Measurements from ENCODE around the gene CROCC.

Gene CROCC

DNA sequence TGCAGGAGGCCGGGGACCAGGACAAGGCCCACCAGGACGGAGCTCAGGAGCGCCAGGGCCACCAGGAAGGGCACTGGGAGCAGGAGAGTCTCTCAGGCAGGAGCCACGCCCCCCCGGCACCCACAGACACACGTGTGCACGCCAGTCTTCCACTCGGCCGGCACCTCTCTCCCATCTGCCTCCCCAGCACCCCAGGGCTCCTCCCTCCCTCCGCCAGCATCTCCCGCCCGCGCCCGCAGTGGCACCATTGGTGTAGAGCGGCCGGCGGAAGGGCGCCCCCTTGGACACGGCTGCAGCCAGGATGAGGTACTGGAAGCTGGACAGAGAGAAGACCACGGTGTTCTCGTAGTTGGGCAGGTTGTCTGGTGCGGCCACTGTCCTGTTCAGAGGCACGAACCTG, 64.8 kb downstream of the CROCC start:
- no peak for ATAC-seq
- TF ChIP-seq GLIS3 (CRISPR knock-in tag; IDR thresholded peaks at IDR 0.05) (no peak), TOX (CRISPR knock-in tag; IDR thresholded peaks at IDR 0.05; ENCODE audit: borderline replicate concordance) (no peak), ZNF70 (CRISPR knock-in tag; IDR thresholded peaks at IDR 0.05) (no peak), BACH2 (CRISPR knock-in tag; IDR thresholded peaks at IDR 0.05; ENCODE audit: borderline replicate concordance) (no peak)

DNA sequence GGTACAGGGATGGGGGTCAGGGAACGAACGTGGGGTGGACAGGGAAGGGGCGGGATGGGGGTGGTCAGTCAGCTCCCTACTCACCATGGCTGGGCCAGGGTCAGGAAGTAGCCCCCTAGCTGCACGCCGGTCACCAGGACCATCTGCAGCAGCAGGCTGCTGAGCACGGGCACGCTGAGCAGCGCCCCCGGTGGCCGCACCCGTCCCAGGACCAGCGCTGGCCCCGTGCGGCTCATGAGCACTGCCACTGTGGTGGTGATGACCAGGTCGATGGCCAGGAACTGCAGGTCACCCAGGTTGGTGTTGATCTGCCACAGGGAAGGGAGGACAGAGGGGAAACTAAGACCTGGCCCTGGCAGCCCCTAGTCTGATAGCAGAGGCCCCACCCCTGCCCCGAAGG, 65.2 kb downstream of the CROCC start:
- TF ChIP-seq ESRRG (CRISPR knock-in tag; IDR thresholded peaks at IDR 0.05) (no peak), ARNTL (CRISPR knock-in tag; IDR thresholded peaks at IDR 0.05; ENCODE audit: borderline replicate concordance, low read depth) (no peak), CSDC2 (CRISPR knock-in tag; IDR thresholded peaks at IDR 0.05) (no peak), ZNF8 (CRISPR knock-in tag; IDR thresholded peaks at IDR 0.05) (no peak), RARB (CRISPR knock-in tag; IDR thresholded peaks at IDR 0.05) (no peak), ZNF70 (CRISPR knock-in tag; IDR thresholded peaks at IDR 0.05) (no peak), BACH2 (CRISPR knock-in tag; IDR thresholded peaks at IDR 0.05; ENCODE audit: borderline replicate concordance) (no peak), TOX (CRISPR knock-in tag; IDR thresholded peaks at IDR 0.05; ENCODE audit: borderline replicate concordance) (no peak), ZFP30 (CRISPR knock-in tag; IDR thresholded peaks at IDR 0.05) (no peak), ZC3H10 (CRISPR knock-in tag; IDR thresholded peaks at IDR 0.05) (no peak), ISL1 (CRISPR knock-in tag; IDR thresholded peaks at IDR 0.05) (no peak), ZNF565 (CRISPR knock-in tag; conservative IDR thresholded peaks at IDR 0.05; ENCODE audit: low read depth) (no peak)
- TF ChIP-seq, protein P1, sequence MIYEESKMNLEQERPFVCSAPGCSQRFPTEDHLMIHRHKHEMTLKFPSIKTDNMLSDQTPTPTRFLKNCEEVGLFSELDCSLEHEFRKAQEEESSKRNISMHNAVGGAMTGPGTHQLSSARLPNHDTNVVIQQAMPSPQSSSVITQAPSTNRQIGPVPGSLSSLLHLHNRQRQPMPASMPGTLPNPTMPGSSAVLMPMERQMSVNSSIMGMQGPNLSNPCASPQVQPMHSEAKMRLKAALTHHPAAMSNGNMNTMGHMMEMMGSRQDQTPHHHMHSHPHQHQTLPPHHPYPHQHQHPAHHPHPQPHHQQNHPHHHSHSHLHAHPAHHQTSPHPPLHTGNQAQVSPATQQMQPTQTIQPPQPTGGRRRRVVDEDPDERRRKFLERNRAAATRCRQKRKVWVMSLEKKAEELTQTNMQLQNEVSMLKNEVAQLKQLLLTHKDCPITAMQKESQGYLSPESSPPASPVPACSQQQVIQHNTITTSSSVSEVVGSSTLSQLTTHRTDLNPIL (CRISPR knock-in tag; IDR thresholded peaks at IDR 0.05; ENCODE audit: low read depth): no peak
- peak; percentile 60 for ATAC-seq

DNA sequence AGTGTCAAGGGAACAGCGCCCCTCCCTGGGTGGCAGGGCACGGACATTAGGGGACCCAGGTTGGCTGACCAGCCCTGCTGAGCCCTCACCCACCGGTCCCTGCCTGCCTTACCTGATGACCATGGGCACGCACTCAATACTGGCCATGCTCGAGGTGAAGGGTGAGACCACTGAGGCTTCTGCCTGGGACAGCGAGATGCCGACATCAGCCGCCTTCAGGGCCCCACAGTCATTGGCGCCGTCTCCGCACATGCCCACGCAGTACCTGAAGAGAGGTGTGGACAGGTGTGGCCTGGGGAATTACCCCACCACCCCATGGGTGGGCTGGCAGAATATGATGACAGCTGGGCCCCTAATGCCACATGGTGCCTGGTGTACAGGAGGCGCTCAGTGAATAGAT, 66.5 kb downstream of the CROCC start:
- TF ChIP-seq ZNF70 (CRISPR knock-in tag; IDR thresholded peaks at IDR 0.05) (no peak), TOX (CRISPR knock-in tag; IDR thresholded peaks at IDR 0.05; ENCODE audit: borderline replicate concordance) (no peak), ZFP3 (CRISPR knock-in tag; IDR thresholded peaks at IDR 0.05) (no peak)
- ATAC-seq: no peak

DNA sequence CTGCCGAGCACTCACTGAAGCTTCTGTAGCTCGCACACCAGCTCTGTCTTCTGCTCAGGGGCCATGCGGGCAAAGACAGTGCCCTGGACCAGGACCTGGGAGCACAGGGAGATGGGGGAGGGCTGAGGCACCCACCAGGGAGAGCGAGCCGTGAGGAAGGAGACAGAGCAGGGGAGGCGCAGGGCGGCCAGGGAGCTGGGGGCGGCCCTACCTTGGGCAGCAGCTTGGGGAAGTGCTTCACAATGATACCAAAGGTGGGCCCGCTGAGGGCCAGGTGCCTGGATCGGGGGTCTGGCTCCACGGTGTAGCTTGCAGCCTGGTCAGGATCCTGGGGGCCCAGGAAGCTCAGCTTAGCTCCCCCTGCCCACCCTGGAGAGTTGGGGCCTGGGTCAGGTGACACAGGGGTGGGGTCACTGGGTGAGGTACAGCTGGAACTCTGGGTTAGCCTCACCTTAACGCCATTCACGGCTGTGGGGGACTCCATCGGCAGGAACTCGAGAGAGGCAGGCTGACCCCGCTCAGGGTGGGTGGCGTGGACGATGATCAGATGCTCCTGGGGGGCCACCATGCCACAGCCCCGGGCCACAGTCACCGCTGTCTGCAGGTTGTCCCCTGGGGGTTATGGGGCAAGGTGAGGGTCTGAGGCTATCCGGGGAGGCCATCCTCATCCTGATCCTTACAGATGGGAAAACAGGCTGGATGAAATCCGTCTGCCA, 68.1 kb downstream of the CROCC start:
- no peak for ATAC-seq
- TF ChIP-seq GLIS3 (CRISPR knock-in tag; IDR thresholded peaks at IDR 0.05) (no peak), CSDC2 (CRISPR knock-in tag; IDR thresholded peaks at IDR 0.05) (no peak), ZNF70 (CRISPR knock-in tag; IDR thresholded peaks at IDR 0.05) (no peak), TCF4 (CRISPR knock-in tag; IDR thresholded peaks at IDR 0.05; ENCODE audit: borderline replicate concordance) (no peak), OSR1 (CRISPR knock-in tag; IDR thresholded peaks at IDR 0.05) (no peak), ZFP3 (CRISPR knock-in tag; IDR thresholded peaks at IDR 0.05) (no peak), ZC3H10 (CRISPR knock-in tag; IDR thresholded peaks at IDR 0.05) (no peak), PPARA (CRISPR knock-in tag; IDR thresholded peaks at IDR 0.05; ENCODE audit: borderline replicate concordance) (no peak), ZNF8 (CRISPR knock-in tag; IDR thresholded peaks at IDR 0.05) (no peak), BACH2 (CRISPR knock-in tag; IDR thresholded peaks at IDR 0.05; ENCODE audit: borderline replicate concordance) (no peak), ESRRG (CRISPR knock-in tag; IDR thresholded peaks at IDR 0.05) (no peak), RARB (CRISPR knock-in tag; IDR thresholded peaks at IDR 0.05) (no peak), ZFP30 (CRISPR knock-in tag; IDR thresholded peaks at IDR 0.05) (no peak), TOX (CRISPR knock-in tag; IDR thresholded peaks at IDR 0.05; ENCODE audit: borderline replicate concordance) (no peak)
- TF ChIP-seq, protein P1 (CRISPR knock-in tag; IDR thresholded peaks at IDR 0.05; ENCODE audit: low read depth): no peak
- TF ChIP-seq, protein P2, sequence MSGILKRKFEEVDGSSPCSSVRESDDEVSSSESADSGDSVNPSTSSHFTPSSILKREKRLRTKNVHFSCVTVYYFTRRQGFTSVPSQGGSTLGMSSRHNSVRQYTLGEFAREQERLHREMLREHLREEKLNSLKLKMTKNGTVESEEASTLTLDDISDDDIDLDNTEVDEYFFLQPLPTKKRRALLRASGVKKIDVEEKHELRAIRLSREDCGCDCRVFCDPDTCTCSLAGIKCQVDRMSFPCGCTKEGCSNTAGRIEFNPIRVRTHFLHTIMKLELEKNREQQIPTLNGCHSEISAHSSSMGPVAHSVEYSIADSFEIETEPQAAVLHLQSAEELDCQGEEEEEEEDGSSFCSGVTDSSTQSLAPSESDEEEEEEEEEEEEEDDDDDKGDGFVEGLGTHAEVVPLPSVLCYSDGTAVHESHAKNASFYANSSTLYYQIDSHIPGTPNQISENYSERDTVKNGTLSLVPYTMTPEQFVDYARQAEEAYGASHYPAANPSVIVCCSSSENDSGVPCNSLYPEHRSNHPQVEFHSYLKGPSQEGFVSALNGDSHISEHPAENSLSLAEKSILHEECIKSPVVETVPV (CRISPR knock-in tag; IDR thresholded peaks at IDR 0.05): no peak
- TF ChIP-seq, protein P3, sequence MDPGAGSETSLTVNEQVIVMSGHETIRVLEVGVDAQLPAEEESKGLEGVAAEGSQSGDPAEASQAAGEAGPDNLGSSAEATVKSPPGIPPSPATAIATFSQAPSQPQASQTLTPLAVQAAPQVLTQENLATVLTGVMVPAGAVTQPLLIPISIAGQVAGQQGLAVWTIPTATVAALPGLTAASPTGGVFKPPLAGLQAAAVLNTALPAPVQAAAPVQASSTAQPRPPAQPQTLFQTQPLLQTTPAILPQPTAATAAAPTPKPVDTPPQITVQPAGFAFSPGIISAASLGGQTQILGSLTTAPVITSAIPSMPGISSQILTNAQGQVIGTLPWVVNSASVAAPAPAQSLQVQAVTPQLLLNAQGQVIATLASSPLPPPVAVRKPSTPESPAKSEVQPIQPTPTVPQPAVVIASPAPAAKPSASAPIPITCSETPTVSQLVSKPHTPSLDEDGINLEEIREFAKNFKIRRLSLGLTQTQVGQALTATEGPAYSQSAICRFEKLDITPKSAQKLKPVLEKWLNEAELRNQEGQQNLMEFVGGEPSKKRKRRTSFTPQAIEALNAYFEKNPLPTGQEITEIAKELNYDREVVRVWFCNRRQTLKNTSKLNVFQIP (CRISPR knock-in tag; IDR thresholded peaks at IDR 0.05; ENCODE audit: borderline replicate concordance, low read depth): no peak
- TF ChIP-seq, protein P4, sequence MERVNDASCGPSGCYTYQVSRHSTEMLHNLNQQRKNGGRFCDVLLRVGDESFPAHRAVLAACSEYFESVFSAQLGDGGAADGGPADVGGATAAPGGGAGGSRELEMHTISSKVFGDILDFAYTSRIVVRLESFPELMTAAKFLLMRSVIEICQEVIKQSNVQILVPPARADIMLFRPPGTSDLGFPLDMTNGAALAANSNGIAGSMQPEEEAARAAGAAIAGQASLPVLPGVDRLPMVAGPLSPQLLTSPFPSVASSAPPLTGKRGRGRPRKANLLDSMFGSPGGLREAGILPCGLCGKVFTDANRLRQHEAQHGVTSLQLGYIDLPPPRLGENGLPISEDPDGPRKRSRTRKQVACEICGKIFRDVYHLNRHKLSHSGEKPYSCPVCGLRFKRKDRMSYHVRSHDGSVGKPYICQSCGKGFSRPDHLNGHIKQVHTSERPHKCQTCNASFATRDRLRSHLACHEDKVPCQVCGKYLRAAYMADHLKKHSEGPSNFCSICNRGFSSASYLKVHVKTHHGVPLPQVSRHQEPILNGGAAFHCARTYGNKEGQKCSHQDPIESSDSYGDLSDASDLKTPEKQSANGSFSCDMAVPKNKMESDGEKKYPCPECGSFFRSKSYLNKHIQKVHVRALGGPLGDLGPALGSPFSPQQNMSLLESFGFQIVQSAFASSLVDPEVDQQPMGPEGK (CRISPR knock-in tag; IDR thresholded peaks at IDR 0.05; ENCODE audit: borderline replicate concordance): no peak

Data from SK-N-SH treated with all-trans-retinoic acid at 6 μM for 48 hours (cell line).